GM18909 (cell line): Measurements from ENCODE around the gene KRTAP5-6.

Experiments used
- ATAC-seq: cut with Tn5 transposase; IDR thresholded peaks from one replicate; pipeline ENCODE4 v1.9.1; 2021; ENCODE audit warnings: mild to moderate bottlenecking; ENCODE audit not compliant: unreplicated experiment, poor library complexity

The KRTAP5-6 gene

GRCh38 chr11:1744891-1745700, 48.1 kb downstream of the KRTAP5-6 start:
- ATAC-seq: no peak

GRCh38 chr11:1745701-1746320, 48.8 kb downstream of the KRTAP5-6 start:
- no peak for ATAC-seq

- no peak for ATAC-seq
Measured at GRCh38 chr11:1746511-1746931, 49.5 kb downstream of the KRTAP5-6 start.

GRCh38 chr11:1746956-1747752, 50.2 kb downstream of the KRTAP5-6 start:
- no peak for ATAC-seq
